Muscle layer of colon (tissue), 2 donors: ENCODE measurements around the gene INO80D.
A peak's percentile ranks its signal among the peaks of the same experiment; 100 is the strongest.
"Not testable (repeated sequence)": the region's sequence is repeated elsewhere in the genome, so short reads cannot be mapped to it uniquely, and the experiment has no call there.

Source experiments
- H3K27ac ChIP-seq: one replicate; pipeline ENCODE4 v1.7.0; 2013; ENCODE audit warnings: low read depth, mild to moderate bottlenecking, low read length, moderate library complexity
- H3K27me3 ChIP-seq, 2 donors: one replicate each; pipeline ENCODE4 v1.7.0; 2013; ENCODE audit warnings: low read length in 2 of 2, mild to moderate bottlenecking in 2 of 2; ENCODE audit not compliant: insufficient read depth in 2 of 2, control insufficient read depth in 1 of 2
- H3K36me3 ChIP-seq: one replicate; pipeline ENCODE4 v1.7.0; 2013; ENCODE audit warnings: mild to moderate bottlenecking, low read length; ENCODE audit not compliant: insufficient read depth
- H3K4me1 ChIP-seq: one replicate; pipeline ENCODE4 v1.7.0; 2013; ENCODE audit warnings: mild to moderate bottlenecking, low read length; ENCODE audit not compliant: insufficient read depth
- H3K4me3 ChIP-seq, 2 donors: one replicate each; pipeline ENCODE4 v1.7.0; 2013; ENCODE audit warnings: low read length in 2 of 2, low read depth in 1 of 2, mild to moderate bottlenecking in 1 of 2, moderate library complexity in 1 of 2
- H3K9ac ChIP-seq: one replicate; pipeline ENCODE4 v1.7.0; 2013; ENCODE audit warnings: low read length
- H3K9me3 ChIP-seq: one replicate; pipeline ENCODE4 v1.7.0; 2013; ENCODE audit warnings: mild to moderate bottlenecking, low read length
- donor health status: abdominal sarcoma.
- donor health status: Adenocarcinoma of cecum.

The INO80D gene

DNA sequence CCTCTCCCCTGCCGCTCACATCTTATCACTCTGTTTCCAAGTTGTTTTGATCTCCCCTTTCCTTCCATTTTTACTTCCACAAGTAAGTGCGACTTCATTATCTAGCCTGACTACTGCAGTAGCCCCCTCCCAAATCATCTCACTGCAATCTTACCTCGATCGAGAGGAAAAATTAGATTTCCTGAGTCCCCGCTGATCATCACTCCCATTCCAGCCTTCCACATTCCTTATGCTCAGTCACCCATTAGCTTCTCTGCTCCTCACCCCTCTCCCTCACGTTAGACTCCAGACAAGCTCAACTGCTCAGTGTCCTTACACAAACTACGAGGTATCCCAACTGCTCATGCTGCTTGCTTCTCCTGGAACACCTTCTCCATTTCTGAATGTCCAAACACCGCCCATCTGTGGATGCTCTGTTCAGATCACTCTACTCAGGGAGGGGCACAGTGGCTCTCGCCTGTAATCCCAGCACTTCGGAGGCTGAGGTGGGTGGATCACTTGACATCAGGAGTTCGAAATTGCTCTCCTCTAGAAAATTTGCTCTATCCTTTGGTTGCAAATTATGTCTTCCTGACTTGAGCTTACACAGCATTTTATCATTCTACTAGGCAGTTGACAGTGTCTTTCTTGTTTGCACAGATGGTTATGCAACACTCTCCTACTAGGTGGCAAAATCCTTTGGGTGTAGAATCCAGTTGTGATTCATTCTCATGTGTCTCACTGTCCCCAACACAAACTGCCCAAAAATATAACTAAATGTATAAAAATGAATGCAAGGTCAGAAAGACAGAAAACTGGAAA lies 96.5 kb downstream of the INO80D start:
- no peak overlapping the region for H3K4me3 ChIP-seq
- H3K27me3 ChIP-seq = no peaks in the 10 kb centered on the region
- no peak overlapping the region for H3K9ac ChIP-seq
- no peak overlapping the region for H3K27ac ChIP-seq
- H3K36me3 ChIP-seq = peaks cover 7% of the 10 kb centered on the region
- no peaks in the 10 kb centered on the region for H3K4me1 ChIP-seq
- H3K9me3 ChIP-seq = no peaks in the 10 kb centered on the region

DNA sequence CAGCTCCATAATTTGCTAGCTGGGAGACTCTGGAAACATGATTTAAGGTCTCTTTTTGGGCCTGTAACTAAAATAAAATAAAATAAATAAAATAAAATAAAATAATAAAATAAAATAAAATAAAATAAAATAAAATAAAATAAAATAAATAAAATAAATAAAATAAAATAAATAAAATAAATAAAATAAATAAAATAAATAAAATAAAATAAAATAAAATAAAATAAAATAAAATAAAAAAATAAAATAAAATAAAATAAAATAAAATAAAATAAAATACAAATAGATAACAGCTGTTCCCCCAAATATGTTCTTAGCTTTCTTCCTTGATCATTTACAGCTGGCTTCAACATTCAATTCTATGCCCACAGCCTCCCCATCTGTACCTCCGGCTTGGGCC lies 97.3 kb downstream of the INO80D start:
- H3K9me3 ChIP-seq, H3K4me1 ChIP-seq, H3K36me3 ChIP-seq, H3K4me3 ChIP-seq, H3K27ac ChIP-seq, H3K9ac ChIP-seq, H3K27me3 ChIP-seq: not testable (repeated sequence)

DNA sequence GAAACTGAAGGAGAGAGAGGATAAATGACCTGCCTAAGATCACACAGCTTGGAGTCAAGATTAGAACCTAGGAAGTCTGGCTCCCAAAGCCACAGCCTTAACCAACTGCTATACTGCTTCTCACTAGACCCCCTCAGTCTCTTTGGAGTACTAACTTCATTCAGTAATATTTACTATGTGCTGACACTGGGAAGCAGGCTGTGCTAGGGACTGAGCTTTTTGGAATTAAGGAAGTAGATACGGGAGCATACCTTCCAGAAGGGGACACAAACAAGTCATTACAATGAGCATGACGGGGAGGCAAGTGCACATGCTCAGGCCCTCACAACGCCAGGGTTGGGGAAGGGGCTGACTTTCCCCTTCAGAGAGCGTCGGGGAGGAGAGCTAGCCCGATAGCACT lies 97.7 kb downstream of the INO80D start:
- Histone ChIP-seq H3K27ac (no peak overlapping the region), H3K36me3 (peaks cover 7% of the 10 kb centered on the region), H3K9ac (no peak overlapping the region), H3K27me3 (no peaks in the 10 kb centered on the region), H3K4me1 (no peaks in the 10 kb centered on the region), H3K9me3 (no peaks in the 10 kb centered on the region), H3K4me3 (no peak overlapping the region)

DNA sequence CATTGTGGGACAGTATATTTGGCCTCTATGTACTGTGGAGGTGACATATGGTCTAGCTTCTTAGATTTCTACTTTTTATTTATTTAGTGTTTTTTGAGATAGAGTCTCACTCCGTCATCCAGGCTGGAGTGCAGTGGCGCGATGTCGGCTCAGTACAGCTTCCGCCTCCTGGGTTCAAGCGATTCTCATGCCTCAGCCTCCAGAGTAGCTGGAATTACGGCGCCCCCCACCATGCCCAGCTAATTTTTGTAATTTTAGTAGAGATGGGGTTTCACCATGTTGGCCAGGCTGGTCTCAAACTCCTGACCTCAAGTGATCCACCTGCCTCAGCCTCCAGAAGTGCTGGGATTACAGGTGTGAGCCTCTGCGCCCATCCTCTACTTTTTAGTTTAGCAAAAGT lies 99.6 kb downstream of the INO80D start:
- not testable (repeated sequence) for H3K27ac ChIP-seq, H3K9ac ChIP-seq, H3K4me1 ChIP-seq, H3K27me3 ChIP-seq, H3K9me3 ChIP-seq, H3K36me3 ChIP-seq, H3K4me3 ChIP-seq

DNA sequence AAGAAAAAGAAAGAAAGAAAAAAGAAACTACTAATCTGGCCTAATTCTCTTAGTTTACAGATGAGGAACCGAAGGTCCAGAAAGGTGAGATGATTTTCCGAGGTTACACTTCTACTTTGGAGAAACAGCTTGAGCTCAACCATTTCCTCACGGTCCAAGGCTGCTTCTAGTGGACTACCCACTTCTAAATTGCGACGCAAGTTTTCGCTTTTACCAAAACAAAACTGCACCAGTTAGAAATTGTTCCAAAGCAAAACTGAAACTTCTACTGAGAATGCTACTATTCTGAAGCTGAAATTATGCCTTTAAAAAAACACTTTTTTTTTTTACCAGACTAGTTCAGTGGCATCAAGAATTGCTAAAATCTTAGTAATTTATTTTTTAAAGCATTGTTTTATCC lies 101.6 kb downstream of the INO80D start:
- H3K9me3 ChIP-seq = no peaks in the 10 kb centered on the region
- no peak overlapping the region for H3K9ac ChIP-seq
- no peaks in the 10 kb centered on the region for H3K4me1 ChIP-seq
- H3K27ac ChIP-seq = no peak overlapping the region
- H3K36me3 ChIP-seq = no peaks in the 10 kb centered on the region
- no peak overlapping the region for H3K4me3 ChIP-seq
- no peaks in the 10 kb centered on the region for H3K27me3 ChIP-seq

DNA sequence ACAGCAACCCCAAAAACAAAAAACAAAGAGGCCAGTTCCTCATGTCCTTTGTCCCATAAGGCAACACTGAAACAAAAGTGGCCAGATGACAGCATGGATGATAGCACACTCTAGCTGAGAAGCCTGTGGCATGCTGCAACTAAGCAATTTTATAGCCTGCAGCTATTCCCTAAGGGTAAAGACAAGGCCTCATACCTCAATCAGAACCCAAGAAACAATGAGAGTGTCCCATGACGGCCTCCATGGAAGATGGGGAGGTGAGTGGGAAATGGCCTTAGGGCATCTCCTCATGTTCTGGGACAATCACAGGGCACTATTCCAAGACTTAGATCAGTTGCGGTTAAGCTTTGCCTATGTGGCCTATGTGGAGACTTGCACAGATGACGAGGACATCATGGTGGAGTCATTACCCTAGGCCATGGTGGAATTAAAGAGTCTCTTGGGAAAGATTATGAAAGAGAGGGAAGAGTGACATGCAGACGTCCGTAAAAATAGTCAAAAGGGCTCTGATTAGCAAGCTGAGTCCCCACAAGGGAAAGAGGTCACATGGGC lies 103.1 kb downstream of the INO80D start:
- H3K4me1 ChIP-seq = no peaks in the 10 kb centered on the region
- no peak overlapping the region for H3K4me3 ChIP-seq
- no peak overlapping the region for H3K27ac ChIP-seq
- H3K27me3 ChIP-seq = no peaks in the 10 kb centered on the region
- no peaks in the 10 kb centered on the region for H3K9me3 ChIP-seq
- no peaks in the 10 kb centered on the region for H3K36me3 ChIP-seq
- H3K9ac ChIP-seq = no peak overlapping the region

DNA sequence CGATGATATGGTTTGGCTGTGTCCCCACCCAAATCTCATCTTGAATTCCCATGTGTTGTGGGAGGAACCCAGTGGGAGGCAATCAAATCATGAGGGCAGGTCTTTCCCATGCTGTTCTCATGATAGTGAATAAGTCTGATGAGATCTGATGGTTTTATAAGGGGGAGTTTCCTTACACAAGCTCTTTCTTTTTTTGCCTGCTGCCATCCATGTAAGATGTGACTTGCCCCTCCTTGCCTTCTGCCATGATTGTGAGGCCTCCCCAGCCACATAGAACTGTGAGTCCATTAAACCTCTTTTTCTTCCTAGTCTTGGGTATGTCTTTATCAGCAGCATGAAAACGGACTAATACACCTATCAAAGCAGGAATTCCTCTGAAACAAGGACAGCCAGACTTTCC lies 107.2 kb downstream of the INO80D start:
- H3K4me1 ChIP-seq = peaks cover 12% of the 10 kb centered on the region
- not testable (repeated sequence) for H3K36me3 ChIP-seq, H3K9me3 ChIP-seq, H3K27ac ChIP-seq, H3K4me3 ChIP-seq, H3K9ac ChIP-seq, H3K27me3 ChIP-seq

DNA sequence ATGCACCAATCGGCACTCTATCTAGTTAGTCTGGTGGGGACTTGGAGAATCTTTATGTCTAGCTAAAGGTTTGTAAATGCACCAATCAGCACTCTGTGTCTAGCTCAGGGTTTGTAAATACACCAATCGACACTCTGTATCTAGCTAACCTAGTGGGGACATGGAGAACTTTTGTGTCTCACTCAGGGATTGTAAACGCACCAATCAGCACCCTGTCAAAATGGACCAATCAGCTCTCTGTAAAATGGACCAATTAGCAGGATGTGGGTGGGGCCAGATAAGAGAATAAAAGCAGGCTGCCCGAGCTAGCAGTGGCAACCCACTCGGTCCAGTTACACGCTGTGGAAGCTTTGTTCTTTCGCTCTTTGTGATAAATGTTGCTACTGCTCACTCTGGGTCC lies 108.3 kb downstream of the INO80D start:
- not testable (repeated sequence) for H3K9ac ChIP-seq, H3K9me3 ChIP-seq, H3K27ac ChIP-seq, H3K36me3 ChIP-seq, H3K27me3 ChIP-seq, H3K4me3 ChIP-seq
- peaks cover 12% of the 10 kb centered on the region for H3K4me1 ChIP-seq

DNA sequence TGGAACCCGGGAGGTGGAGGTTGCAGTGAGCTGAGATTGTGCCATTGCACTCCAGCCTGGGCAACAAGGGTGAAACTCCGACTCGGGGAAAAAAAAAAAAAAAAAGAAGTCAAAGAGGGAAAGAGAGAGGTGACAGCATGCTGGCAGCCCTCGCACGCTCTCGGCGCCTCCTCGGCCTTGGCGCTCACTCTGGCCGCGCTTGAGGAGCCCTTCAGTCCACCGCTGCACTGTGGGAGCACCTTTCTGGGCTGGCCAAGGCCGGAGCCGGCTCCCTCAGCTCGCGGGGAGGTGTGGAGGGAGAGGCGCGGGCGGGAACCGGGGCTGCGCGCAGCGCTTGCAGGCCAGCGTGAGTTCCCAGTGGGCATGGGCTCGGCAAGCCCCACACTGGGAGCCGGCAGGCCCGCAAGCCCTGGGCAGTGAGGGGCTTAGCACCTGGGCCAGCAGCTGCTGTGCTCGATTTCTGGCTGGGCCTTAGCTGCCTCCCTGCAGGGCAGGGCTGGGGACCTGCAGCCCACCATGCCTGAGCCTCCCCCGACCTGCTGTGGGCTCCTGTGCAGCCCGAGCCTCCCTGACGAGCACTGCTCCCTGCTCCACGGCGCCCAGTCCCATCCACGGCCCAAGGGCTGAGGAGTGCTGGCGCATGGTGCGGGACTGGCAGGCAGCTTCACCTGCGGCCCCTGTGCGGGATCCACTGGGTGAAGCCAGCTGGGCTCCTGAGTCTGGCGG lies 108.9 kb downstream of the INO80D start:
- not testable (repeated sequence) for H3K9ac ChIP-seq, H3K27me3 ChIP-seq, H3K4me3 ChIP-seq, H3K36me3 ChIP-seq, H3K9me3 ChIP-seq, H3K27ac ChIP-seq
- peaks cover 12% of the 10 kb centered on the region for H3K4me1 ChIP-seq

DNA sequence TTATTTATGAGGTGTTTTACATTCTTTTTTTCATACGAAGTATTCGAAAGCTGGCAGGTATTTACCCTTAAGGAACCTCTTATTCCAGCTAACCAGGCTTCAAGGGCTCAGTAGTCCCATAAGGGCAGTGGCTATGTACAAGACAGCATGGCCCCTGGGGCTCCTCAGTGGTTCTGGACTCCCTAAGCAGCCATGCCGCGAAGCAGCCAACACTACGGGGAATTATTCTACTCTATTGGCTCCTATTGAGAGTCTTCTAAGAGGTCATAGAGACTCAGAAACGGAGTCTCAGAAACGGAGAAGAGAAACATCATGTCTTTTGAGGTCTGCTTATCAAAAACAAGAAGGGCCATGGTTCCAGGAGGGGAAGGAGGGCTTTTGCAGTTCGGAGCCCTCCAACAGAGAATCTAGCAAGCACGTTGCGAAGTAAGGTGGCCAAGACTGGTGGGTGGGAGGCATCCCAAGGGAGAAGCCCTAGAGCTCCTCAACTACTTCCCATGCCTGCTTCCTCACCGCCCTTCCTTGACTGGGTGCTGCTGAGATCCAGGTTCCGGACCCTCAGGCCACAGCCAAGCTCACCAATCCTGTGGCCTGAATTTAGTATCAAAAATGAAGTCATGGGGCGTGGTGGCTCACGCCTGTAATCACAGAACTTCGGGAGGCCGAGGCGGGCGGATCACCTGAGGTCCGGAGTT lies 109.7 kb downstream of the INO80D start:
- Histone ChIP-seq H3K36me3 (no peaks in the 10 kb centered on the region), H3K4me1 (peaks cover 12% of the 10 kb centered on the region), H3K9ac (no peak overlapping the region), H3K27me3 (no peaks in the 10 kb centered on the region), H3K4me3 (no peak overlapping the region), H3K27ac (no peak overlapping the region), H3K9me3 (no peaks in the 10 kb centered on the region)

DNA sequence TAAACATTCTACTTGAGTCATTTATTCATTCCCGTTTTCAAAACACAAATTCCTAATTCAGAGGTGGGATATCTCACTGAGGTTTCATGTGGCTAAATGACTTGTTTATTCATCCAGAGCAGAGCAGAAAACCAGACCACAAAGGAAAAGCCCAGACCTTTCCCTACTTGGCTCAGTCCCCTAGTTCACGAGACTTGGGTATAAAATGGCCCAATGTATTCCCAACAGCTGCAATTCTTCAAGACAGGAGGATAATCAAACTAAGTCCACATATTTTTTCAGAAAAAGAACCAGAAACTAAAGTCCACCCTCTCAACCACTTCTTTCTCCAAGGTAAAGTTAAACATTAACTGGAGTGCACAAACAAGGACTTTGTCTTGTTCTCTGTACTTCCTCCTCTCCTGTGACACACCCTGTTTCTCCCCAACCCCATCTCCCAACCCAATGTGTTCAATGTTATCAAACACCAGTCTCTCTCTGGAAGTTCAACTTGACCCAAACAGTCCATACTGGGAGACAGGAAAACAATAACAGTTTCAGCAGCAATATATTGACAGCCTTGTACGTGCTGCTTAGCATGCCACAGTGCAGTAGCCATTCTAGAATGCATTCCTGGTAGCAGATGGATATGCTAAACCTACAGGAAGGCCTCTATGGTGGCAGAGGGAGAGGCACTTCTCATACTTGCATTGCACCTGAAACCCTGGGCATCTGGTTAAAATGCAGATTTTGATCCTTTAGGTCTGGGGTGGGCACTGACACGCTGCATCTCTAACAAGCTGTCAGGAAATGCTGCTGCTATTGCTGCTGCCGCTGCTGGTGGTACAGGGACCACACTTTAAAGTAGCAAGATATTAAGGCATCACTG lies 110.7 kb downstream of the INO80D start:
- Histone ChIP-seq H3K27ac (no peak overlapping the region), H3K9ac (no peak overlapping the region), H3K4me3 (peak overlapping the region in 1 of 2 donors; percentile 5), H3K36me3 (no peaks in the 10 kb centered on the region), H3K9me3 (no peaks in the 10 kb centered on the region), H3K27me3 (no peaks in the 10 kb centered on the region), H3K4me1 (peaks cover 12% of the 10 kb centered on the region)
